Raji (cell line): ENCODE data around the gene ANGEL1.

Experiments used
- POLR2A ChIP-seq: IDR thresholded peaks from 2 replicates; pipeline ENCODE4 v1.6.1; 2011; ENCODE audit warnings: low read depth, low read length, control low read depth; ENCODE audit not compliant: insufficient read depth

ANGEL1 gene

GRCh38 chr14:76775695-76776427 is 36.8 kb downstream of the ANGEL1 start:
- TF ChIP-seq POLR2A = no peak

- no peak for TF ChIP-seq POLR2A
These were observed 37.6 kb downstream of the ANGEL1 start for GRCh38 chr14:76774821-76775694.

GRCh38 chr14:76773956-76774820 is 38.5 kb downstream of the ANGEL1 start:
- no peak for TF ChIP-seq POLR2A

- no peak for TF ChIP-seq POLR2A
These were observed 39.3 kb downstream of the ANGEL1 start for GRCh38 chr14:76773188-76773885.

GRCh38 chr14:76772300-76773187 is 40.1 kb downstream of the ANGEL1 start:
- no peak for TF ChIP-seq POLR2A

GRCh38 chr14:76771437-76771980 is 41.2 kb downstream of the ANGEL1 start:
- TF ChIP-seq POLR2A = no peak

- no peak for TF ChIP-seq POLR2A
These were observed 41.9 kb downstream of the ANGEL1 start for GRCh38 chr14:76770521-76771436.

GRCh38 chr14:76769636-76770292 is 42.9 kb downstream of the ANGEL1 start:
- no peak for TF ChIP-seq POLR2A

- no peak for TF ChIP-seq POLR2A
These were observed 43.8 kb downstream of the ANGEL1 start for GRCh38 chr14:76768671-76769500.

- TF ChIP-seq POLR2A = no peak
These were observed 44.7 kb downstream of the ANGEL1 start for GRCh38 chr14:76767681-76768656.
